GM13976 (cell line): Measurements from ENCODE around the gene GCN1.

ENCODE experiments used
- DNase-seq: peaks from one replicate; pipeline ENCODE4 v3.0.0; 2012; ENCODE audit warnings: low spot score
- CTCF ChIP-seq: IDR thresholded peaks from 2 replicates; pipeline ENCODE4 v1.5.1; 2012; ENCODE audit warnings: borderline replicate concordance, mild to moderate bottlenecking; ENCODE audit not compliant: insufficient read depth; ENCODE audit errors: extremely low read depth, missing control alignments, control extremely low read depth
- in situ Hi-C: fragments of 300-500 bp; cut with MboI; formaldehyde crosslinking; loops from one replicate; pipeline ENCODE4 v1.12.0; 2022; ENCODE audit warnings: low sequenced_read_pairs, mixed read lengths, inconsistent platforms; ENCODE audit not compliant: unreplicated experiment

The GCN1 gene

GRCh38 chr12:120102189-120103043, 92.1 kb downstream of the GCN1 start:
- DNase-seq = no peak
- in situ Hi-C loops = no loop called here
- TF ChIP-seq CTCF = no peak

GRCh38 chr12:120101617-120102016, 92.9 kb downstream of the GCN1 start:
- no peak for DNase-seq
- in situ Hi-C loops = no loop called here
- TF ChIP-seq CTCF = no peak

- in situ Hi-C loops = no loop called here
- DNase-seq = peak; percentile 62
- no peak for TF ChIP-seq CTCF
Observed at GRCh38 chr12:120101182-120101581, 93.3 kb downstream of the GCN1 start.

- DNase-seq = no peak
- in situ Hi-C loops = no loop called here
- no peak for TF ChIP-seq CTCF
Observed at GRCh38 chr12:120100630-120101029, 93.9 kb downstream of the GCN1 start.

- no peak for DNase-seq
- TF ChIP-seq CTCF = no peak
- in situ Hi-C loops = no loop called here
Observed at GRCh38 chr12:120099738-120100137, 94.8 kb downstream of the GCN1 start.

GRCh38 chr12:120098756-120099470, 95.6 kb downstream of the GCN1 start:
- in situ Hi-C loops = no loop called here
- no peak for TF ChIP-seq CTCF
- DNase-seq = no peak
